Measurements from ENCODE around the gene SHH. TPM values are rescaled to one million over a fixed set of nuclear protein-coding genes. Genes with fewer than 3 reads are reported as not detected.

SHH gene
- total and polyA plus RNA-seq, 2 donors (not counting 3 experiments of a cell fraction or from before 2014, with no cell fraction given): not detected

DNA sequence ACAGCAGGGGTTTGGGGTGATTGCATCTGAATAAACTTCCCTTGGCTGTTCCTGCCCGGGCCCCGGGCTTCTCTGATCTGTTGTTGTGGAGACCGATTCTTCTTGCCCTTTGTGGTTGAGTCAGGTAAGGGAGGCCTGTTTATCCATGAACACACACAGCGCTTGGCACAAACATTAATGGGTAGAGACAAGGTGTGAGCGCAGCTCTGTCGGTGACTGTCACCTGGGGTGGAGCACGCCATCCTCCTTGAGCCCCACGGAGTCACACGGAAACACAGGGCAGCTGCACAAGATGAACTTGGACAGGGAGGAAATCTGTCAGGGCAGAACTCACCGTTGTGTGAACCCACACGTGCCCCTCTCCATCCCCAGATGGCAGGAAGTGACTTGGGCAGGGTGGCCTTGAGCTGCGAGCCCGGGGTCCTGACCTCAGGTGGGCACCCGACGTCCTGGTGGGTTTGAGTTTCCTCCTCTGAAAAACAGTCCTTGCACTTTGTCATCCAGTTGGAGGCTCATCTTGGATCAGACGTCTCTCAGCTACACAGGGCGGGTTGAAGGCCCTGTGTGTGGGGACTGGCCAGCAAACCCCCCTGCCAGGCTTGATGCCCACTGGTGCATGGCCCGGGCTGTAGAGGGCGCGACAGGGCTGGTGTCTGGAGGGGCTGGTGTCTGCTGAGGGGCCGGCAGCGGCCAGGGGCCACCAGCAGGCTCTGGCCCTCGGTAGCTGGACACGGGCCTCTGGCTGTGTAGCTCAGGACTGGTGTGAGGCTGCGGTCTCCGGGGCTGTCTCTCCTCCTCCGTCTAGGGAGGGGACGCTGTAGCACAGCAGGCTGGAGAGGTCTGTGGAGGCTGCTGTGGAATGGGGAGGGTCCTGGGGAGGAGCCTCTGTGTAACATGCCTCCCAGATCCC, 24.2 kb upstream of the SHH start:
- Histone ChIP-seq H3K79me2 (ENCODE audit: control insufficient read depth, insufficient read depth, low read length) (no peaks in the 10 kb centered on the region), H3K36me3 (ENCODE audit: control insufficient read depth in 2 of 2, extremely low read depth in 1 of 2, insufficient read depth in 2 of 2, low read length in 2 of 2) (no peaks in the 10 kb centered on the region), H3K27me3 (ENCODE audit: control insufficient read depth in 2 of 2, insufficient read depth in 2 of 2, low read length in 2 of 2) (no peaks in the 10 kb centered on the region), H3K4me3 (replicated peaks in 1 of 3; ENCODE audit: insufficient read depth in 1 of 3, low read depth in 1 of 3, low read length in 3 of 3) (no peak overlapping the region), H3K27ac (ENCODE audit: insufficient read depth, low read depth, low read length) (no peak overlapping the region), H3K9ac (replicated peaks; ENCODE audit: extremely low read depth, insufficient read depth, low read length) (no peak overlapping the region), H3K4me1 (ENCODE audit: control insufficient read depth, extremely low read depth, insufficient read depth, low read length) (no peaks in the 10 kb centered on the region), H2AFZ (ENCODE audit: low read depth, low read length) (no peak overlapping the region), H3K9me1 (replicated peaks; ENCODE audit: control insufficient read depth, extremely low read depth, insufficient read depth, low read length) (no peaks in the 10 kb centered on the region), H4K20me1 (replicated peaks; ENCODE audit: control insufficient read depth, extremely low read depth, insufficient read depth, low read length) (no peaks in the 10 kb centered on the region), H3K4me2 (ENCODE audit: insufficient read depth, low read length) (no peak overlapping the region), H3K9me3 (replicated peaks; ENCODE audit: control insufficient read depth, insufficient read depth, low read length) (no peaks in the 10 kb centered on the region)
- ChIA-PET POLR2A (no interaction called here), CTCF (no interaction called here)
- dilution Hi-C loops (cut with MboI; ENCODE audit: extremely low pct_ligation_motif_present, low sequenced_read_pairs) (no loop called here), intact Hi-C loops (cut with micrococcal nuclease) (no loop called here)
- no peak for DNase-seq (ENCODE audit: low read depth, low spot score)
- no peak for TF ChIP-seq JUN (IDR thresholded peaks at IDR 0.05; ENCODE audit: borderline replicate concordance, insufficient read depth, insufficient read length, low read depth)
- no peak for TF ChIP-seq POLR2A (IDR thresholded peaks at IDR 0.05; ENCODE audit: low read depth, low read length)
- no peak for TF ChIP-seq GATA2 (IDR thresholded peaks at IDR 0.05; ENCODE audit: insufficient read depth, insufficient read length, low read depth, low read length)
- TF ChIP-seq, protein P1, sequence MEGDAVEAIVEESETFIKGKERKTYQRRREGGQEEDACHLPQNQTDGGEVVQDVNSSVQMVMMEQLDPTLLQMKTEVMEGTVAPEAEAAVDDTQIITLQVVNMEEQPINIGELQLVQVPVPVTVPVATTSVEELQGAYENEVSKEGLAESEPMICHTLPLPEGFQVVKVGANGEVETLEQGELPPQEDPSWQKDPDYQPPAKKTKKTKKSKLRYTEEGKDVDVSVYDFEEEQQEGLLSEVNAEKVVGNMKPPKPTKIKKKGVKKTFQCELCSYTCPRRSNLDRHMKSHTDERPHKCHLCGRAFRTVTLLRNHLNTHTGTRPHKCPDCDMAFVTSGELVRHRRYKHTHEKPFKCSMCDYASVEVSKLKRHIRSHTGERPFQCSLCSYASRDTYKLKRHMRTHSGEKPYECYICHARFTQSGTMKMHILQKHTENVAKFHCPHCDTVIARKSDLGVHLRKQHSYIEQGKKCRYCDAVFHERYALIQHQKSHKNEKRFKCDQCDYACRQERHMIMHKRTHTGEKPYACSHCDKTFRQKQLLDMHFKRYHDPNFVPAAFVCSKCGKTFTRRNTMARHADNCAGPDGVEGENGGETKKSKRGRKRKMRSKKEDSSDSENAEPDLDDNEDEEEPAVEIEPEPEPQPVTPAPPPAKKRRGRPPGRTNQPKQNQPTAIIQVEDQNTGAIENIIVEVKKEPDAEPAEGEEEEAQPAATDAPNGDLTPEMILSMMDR (IDR thresholded peaks at IDR 0.05; ENCODE audit: extremely low read depth in 1 of 2, insufficient read depth in 1 of 2, low read depth in 1 of 2, low read length in 2 of 2): no peak
- TF ChIP-seq FOS (IDR thresholded peaks at IDR 0.05; ENCODE audit: borderline replicate concordance, insufficient read depth, low read length): no peak
- TF ChIP-seq MYC (IDR thresholded peaks at IDR 0.05; ENCODE audit: low read depth, low read length): no peak
- no peak for TF ChIP-seq POLR2AphosphoS5 (IDR thresholded peaks at IDR 0.05; ENCODE audit: insufficient read depth, low read depth, low read length)
- FAIRE-seq: no peak
- BruUV-seq (replicated peaks): no TSS peak
